Stimulated activated CD8-positive, alpha-beta memory T cell treated with anti-CD3 and anti-CD28 coated beads, Interleukin-4, amount 100 ng/mL, for 1 hour (primary cell): ENCODE data around the gene RHBDF2.
"Not testable (repeated sequence)": the region's sequence is repeated elsewhere in the genome, so short reads cannot be mapped to it uniquely, and the experiment has no call there.

ENCODE experiments used
- DNase-seq, 2 donors: peaks; one replicate each; pipeline ENCODE4 v3.0.0-alpha.2; 2020; ENCODE audit warnings: low read depth in 2 of 2, low spot score in 1 of 2

The RHBDF2 gene

DNA sequence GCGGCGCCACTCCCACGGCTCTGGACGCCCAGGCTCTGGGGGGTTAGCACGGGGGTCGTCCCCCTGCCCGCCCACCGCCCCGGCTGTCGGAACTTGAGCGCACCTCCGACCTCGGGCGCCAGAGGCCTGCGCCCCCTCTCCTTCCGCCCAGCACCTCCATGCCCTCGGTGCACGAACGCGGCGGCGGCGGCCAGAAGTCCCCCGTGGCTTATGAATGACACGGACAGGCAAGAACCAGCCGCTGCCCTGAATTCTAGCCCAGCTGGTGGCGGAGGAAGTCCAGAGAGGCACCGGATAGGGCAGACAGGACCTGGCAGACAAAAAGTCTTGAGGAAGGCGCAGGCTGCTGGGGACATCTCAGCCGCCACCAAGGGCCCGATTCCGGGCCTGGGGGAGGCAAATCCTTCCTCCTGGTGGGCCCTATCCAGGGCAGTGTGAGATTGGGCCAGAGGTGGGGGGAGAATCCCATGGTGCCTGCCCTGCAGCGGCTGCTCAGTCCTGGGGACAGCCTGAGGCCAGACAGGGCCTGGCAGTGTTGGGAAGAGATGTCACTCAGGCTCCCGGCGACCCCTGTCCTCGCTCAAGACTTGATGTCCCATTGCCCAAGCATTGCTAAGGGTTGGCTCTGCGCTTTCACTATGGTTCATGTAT lies 37.2 kb upstream of the RHBDF2 start:
- no peak for DNase-seq

DNA sequence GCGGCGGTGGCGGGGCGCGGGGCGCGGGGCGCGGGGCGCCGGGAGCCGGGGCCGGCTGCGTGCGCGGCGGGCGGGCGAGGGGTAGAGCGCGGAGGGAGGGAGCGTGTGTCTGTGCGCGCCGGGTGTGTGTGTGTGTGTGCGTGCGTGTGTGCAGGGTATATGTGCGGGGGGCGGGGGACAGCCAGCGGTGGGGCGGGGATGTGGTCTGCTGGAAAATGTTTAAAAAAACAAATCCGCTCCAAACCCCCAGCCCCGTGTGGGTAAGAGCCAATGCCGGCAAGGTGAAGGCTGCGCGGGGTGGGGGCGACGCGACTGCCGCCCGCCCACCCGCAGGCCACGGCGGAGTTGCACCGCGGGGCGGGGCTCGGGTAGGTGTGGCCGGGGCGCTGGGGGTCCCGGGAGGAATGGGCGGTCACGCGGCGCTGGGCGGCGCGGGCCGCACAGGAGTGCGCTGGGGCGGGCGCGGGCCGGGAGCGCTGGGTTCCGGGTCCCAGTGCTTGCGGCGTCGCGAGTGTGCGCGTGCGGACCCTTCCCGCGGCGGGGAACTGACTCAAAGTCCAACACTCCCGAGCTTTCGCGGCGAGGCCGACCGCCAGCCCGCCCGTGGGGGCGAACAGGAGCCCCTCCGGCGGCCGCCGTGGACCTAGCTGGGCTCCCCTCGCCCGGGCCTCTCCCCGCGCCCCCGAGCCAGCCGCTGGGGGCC lies 36.5 kb upstream of the RHBDF2 start, which contains the start of gene CYGB:
CYGB (minus strand) TSS at position 132 of the 703 bp plus-strand sequence. CDS start 167 bp downstream, outside the sequence.
- DNase-seq = no peak

DNA sequence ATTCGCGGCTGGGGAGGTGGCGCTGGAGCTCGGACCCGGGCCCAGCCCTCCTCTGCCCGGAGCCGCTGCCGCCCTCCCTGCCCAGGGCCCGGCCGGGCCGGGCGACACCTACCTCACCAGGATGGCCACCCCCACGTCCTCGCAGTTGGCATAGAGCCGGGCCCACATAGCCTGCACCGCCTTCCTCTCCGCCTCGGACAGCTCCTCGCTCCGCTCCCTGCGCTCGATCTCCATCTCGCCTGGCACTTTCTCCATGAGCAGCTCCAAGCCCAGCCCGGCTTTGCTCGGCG lies 36.0 kb upstream of the RHBDF2 start:
- DNase-seq = no peak

DNA sequence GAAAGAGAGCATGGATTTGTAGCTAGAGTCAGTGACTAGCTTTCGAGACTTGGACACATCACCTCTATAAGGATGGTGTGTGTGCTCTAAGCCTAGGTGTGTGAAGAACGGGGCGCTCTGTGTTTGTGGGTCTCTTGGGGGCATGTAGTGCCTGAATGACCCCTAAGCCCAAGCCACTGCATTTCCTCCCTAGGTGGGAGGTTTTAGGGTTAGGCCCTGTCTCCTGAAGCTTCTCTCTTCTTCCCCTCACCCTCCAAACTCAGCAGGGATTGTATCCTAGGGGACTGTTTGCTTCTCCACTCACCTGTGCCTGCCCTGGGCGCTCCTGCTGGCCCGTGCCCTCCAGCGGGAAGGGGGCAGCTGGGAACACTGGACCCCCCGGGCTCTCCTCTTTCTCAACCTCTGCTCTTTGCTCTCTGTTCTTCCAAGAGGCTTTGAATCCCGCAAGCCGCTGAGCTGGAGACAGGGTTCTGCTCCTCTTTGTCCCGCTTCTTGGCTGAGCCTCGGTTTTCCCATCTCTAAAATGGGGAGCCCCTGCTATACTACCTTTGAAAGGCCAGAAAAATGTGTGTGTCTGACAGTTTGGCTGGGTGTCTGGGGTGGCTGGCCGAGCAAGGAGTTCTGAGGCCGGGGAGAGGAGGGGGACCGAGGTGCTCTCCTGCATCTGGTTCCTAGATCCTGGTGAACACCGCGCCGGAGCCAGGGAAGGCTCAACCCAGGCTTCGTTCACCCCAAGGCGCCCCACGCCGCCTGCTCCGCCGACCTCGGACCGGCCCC lies 35.5 kb upstream of the RHBDF2 start:
- DNase-seq = no peak

DNA sequence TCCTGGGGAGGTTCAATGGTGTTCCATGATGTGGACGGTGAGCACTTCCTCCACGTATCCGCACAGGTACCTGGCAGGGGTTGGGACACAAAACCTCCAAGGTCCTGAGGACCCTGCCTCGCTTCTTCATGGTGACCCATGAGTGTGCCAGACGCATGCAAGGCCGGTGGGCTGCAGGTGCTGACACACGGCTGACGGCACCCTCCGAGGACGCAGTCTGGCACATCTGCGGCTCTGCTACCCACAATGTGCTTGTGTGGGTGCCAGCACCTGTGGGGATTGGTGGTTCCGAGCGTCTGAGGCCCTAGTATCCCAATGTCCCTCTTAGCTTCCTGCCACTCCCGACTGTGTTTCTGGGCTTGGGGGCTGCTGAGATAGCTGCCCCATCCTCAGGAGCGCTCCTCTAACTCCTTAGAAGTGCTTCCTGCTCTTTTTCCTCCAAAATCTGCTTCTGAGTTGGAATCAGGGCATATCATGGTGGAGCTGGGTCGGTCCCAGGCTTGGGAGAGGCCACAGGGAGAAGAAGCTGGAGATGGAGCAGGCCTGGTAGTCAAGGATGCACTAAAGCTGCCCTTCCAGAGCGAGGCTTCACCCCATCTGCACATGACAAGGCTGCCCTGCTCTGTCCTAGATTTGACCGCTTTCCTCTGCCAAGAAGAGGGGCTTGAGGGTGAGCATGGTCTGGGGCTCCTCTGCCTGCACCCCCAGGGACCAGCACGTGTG lies 34.7 kb upstream of the RHBDF2 start:
- no peak for DNase-seq

DNA sequence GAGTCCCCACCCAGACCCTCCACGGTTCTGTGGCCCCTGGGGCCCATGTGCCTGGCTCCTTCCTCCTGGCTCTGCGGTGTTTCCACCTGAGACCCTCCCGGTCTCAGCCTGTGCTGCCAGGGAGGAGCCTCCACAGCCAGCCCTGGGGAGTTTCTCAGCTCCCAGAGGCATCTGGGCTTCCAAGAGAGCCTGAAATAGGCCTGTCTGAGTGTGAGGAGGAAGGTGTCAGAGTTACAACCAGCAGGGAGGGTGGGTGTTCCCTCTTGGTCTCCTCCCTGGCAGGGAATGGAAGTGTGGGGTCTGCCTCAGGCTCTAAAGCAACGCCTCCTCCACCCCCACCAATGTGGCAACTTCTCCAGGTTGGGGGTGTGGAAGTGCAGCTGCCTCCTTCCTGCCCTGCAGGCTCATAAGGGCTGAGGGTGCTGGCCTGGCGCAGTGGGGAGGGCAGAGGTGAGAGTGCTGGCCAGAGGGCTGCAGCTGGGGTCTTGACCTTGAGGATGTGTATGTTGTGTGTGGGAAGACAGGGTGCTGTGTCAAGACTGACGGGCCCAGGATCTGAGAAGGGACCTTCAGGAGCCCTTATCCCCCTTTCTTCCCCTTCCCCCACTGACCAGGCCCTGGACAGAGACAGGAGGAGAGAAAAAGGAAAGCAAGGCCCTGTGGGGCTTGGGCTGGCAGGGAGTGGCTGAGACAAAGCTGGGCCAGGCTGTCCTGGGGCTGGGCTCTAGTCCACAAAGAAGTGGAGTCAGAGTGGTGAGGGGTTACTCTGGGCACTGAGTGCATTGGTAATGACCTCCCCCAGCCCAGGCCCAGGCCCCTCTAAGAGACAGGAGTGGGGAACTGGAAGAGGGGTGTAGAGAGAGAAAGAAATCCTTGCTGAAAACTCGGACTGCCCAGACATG lies 33.9 kb upstream of the RHBDF2 start:
- no peak for DNase-seq

DNA sequence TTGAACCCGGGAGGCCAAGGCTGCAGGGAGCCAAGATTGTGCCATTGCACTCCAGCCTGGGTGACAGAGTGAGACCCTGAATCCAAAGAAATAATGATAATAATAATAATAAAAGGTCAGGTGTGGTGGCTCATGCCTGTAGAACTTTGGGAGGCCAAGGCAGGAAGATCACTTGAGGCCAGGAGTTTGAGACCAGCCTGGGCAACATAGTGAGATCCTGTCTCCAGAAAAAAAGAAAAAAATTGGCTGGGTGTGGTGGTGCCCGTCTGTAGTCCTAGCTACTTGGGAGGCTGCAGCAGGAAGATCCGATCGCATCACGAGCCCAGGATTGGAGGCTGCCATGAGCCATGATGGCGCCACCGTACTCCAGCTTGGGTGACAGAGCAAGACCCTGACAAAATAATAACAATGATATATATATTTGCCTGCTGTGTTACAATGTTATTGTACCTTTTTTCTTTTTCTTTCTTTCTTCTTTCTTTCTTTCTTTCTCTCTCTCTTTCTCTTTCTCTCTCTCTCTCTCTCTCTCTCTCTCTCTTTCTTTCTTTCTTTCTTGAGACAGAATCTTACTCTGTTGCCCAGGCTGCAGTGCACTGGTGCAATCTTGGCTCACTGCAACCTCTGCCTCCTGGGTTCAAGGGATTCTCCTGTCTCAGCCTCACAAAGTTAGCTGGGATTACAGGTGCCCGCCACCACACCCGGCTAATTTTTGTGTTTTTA lies 32.6 kb upstream of the RHBDF2 start:
- not testable (repeated sequence) for DNase-seq

DNA sequence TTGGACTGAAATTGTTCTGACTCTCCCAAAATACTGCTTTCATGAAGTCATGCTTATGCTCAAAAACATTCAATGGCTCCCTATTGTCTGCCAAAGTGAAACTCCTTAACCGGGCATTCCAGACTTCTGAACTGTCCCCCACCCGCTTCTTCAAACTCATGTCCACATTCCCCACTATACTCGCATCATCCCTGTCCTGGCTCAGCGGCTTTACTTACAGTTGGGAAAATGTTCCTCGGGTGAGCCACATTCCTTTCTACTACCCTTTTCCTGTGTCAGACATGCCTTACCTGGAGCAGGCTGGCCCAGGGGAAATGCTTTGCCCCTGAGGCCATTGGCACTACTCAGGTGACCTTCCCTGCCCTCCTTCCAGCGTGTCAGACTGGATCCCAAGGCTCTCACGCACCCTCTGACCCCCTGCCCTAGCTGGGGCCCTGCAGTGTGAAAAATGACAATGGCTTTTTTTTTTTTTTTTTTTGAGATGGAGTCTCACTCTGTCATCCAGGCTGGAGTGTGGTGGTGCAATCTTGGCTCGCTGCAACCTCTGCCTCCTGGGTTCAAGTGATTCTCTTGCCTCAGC lies 30.9 kb upstream of the RHBDF2 start:
- no peak for DNase-seq

DNA sequence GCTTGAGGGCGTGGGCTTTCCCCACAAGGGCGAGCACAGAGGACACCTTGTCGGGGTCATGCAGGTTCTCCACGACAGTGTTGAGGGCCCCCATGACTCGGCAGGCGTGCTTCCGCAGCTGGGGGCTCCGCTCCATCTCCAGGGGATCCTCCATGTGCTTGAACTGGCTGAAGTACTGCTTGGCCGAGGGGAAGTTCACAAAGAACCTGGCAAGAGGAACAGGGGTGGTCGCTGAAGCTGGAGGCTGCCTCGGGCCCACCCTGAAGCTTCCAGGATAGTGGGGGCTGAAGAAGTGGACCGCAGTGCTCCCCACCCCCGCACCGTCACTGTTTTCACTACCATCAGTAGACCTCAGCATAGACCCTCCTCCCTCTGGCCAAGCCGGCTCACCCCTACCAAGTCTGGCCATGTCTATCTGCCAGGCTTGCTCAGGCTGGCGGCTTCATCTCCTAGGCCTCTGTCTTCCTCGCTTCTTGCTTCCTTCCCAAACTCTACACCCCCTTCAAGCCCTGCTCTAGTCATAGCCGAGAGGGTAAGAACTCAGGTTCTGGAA lies 30.3 kb upstream of the RHBDF2 start:
- no peak for DNase-seq

DNA sequence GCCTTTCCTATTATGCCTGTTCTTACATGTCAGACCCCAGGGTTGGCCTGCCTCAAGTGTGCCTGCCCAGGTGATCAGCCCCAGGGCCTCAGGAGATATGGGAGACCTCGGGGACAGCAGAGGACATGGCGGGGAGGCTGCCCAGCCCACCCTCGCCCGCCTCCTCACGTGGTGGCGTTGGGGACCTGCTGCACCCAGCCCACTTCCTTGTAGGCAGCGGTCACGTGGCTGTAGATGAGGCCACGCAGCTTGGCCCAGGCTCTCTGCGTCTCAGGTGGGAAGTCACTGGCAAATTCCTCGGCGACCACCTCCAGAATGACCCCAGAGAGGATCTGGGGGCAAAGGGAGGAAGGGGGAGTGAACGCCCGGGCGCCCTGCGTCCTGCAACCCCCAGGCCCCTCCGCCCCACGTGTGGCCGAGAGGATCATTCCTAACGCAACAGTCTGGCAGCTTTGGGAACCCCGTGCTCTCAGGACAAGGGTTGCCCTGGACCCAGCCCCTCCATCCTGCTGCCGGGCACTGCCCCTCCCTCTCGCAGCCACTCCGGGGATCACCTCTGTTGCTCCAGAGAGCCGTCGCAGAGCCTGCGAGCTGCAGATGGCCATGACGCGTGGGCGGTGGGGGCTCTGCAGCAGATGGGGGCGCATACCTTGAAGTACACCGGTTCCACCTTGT lies 29.7 kb upstream of the RHBDF2 start:
- no peak for DNase-seq

DNA sequence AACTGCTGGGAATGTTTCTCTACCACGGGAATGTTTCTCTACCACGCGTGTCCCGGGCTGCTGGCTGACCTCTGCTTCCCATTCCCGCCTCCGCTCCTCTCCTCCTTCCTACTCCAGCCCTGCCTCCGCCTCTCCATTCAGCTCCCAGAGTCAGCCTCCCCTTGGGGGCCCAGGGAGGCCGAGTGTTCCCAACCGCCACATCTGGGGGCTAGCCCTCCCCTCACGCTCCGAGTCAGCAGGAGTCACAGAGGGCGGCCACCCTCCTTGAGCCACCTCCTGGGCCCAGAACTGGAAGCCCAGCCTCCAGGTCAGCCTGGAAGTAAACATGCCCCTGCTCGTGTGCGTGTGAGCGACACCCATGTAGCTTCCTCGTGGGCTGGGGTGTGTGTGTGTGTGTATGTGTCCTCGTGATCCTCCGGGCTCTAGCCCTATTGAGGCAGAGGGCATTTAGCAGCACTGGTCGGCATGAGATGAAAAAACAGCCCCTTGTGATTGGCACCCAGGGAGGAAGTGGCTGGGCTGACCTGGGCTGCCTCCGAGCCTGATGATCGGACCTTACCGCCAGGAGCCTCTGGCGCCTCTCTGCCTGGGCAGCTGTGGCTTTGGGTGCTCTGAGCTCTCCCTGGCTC lies 29.0 kb upstream of the RHBDF2 start:
- DNase-seq = no peak

DNA sequence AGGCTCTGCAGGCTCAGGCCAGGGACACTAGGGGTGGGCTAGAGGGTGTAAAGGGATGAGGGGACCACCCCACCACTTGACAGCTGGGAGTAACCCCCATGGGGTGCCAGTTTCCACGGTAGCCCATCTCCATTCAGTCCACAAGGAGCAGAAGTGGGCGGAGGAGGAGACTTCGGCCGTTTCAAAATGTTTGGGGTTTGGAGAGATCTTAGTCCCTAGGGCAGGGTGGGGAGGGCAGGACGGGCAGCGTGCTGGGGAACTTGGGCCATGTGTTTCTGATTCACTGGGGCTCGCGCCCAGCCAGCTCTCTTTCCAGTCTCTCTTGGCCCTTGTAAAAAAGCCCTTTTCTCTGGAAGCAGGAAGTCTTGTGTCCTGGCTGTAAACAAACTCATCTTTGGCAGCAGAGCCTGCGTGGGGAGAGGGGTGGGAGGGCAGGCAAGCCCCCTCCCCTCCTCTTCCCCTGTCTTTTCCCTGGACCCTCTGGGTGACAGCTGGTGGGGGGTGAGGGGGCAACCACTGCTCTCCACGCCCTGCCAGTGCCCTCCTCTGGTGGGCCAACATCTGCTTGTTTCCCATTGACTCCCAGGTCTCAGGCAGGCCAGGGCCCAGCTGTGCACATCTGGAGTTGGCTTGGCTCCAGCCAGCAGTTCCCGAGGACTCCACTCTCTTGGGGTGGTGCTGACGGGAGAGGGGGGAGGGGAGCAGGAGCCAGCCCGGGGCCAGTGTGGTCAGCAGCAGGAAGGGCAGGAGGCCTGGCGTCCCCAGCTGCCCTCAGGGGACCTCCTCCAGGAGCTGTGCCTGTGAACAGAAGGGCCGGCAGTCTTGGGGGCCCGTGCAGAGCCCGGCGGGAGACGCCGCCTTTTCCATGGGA lies 28.2 kb upstream of the RHBDF2 start:
- DNase-seq = no peak

DNA sequence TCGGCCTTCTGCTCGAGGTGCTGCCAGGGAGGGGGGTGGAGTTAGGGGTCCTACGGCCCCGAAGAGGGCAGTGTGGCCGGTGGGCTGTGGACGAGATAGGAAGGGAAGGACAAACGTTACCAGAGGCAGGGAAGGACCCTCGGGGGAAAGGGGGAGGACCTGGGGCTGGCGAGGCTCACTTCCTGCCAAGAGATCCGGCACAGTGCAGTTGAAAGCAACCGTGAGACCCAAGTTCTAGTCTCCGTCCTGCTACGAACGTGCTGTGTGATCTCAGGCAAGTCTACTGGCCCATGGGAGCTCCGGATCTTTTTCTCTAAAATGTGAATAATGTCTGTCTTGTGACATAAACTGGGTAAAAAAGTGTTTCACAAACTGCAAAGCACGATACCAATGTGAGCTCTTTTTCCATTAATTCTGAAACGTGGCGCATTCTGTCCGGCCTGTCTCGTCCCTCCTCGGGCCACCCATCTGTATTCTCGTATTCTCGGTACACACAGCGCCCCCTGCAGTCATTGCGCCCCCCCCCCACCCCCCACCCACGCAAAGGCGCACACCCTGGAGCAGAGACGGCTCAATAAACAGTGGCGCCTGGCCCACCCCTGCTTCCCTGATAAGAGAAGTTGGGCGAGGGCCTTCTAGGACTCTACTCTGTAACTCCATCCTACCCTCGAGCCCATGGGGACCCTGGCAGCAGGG lies 27.5 kb upstream of the RHBDF2 start:
- no peak for DNase-seq

DNA sequence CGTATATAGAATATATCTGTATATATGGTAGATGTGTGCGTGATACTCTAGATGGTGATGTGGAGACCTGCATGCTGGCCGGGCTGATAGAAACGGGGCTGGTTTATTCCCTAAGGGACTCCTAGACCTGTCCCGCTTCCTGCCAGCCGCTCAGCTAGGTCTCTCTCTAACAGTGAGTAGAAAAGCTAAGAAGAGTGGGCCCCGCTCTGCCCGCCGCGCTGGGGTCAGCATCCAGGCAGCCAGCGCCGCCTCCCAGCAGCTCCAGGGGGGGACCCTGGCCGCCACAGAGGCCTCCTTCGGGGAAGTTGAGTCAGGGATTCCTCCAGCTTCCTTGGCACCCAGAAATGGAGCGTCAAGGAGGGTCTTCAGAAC lies 26.9 kb upstream of the RHBDF2 start:
- no peak for DNase-seq

DNA sequence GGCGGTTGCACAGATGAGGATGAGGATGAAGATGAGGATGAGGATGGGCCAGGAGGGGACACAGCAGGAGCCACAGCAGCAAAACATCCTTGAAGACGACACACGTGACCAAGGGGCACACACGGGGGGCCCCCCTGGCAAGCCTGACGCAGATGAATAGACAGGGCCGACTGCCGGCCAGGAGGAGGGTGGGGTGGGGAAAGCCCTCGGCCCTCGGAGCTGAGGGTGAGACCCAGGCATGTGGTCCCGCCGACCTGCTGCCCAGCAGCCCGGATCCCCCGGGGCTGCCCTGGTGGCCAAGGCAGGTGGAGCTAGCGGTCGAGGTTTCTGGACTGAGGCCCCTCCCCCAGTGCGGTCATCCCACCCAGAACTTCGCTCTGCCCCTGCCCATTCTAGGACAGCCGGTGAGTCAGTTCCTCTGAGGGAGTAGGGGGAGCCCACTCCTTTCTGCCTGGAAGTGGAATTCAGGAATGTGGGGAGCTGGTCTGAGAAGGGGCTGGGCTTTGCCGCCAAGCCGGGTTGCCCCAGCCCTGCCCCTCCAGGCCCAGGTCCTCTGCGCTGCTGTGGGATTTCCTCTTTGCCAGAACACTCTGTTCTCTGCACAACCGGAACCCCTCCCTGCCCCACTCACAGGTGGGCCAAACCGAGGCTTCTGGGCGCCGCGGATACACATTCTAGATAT lies 26.3 kb upstream of the RHBDF2 start:
- DNase-seq = no peak

DNA sequence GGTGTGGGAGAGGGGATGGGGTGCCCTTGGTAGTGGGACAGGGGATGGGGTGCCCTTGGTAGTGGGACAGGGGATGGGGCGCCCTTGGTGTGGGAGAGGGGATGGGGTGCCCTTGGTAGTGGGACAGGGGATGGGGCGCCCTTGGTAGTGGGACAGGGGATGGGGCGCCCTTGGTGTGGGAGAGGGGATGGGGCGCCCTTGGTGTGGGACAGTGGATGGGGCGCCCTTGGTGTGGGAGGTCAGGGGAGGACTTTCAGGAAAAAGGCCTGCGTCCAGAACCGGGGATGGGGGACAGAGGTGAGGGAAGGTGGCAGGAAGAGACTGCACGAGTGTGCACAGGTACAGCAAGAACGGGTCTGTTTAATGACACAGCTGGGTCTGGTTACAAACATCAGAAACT lies 25.8 kb upstream of the RHBDF2 start:
- DNase-seq = not testable (repeated sequence)
